H7 (cell line): ENCODE data around the gene KMT2E. TPM values are rescaled to one million over a fixed set of nuclear protein-coding genes. Genes with fewer than 3 reads are reported as not detected.
"Not testable (repeated sequence)": the region's sequence is repeated elsewhere in the genome, so short reads cannot be mapped to it uniquely, and the experiment has no call there.

ENCODE experiments used
- DNase-seq: peaks from one replicate; pipeline ENCODE4 v3.0.0; 2012
- H3K27me3 ChIP-seq: 2 replicates; pipeline ENCODE4 v1.6.0; 2011; ENCODE audit warnings: mild to moderate bottlenecking, low read length; ENCODE audit not compliant: control insufficient read depth, insufficient read depth
- H3K36me3 ChIP-seq: replicated peaks from 2 replicates; pipeline ENCODE4 v1.5.1; 2011; ENCODE audit warnings: low read length; ENCODE audit not compliant: control insufficient read depth, insufficient read depth
- H3K4me3 ChIP-seq: 2 replicates; pipeline ENCODE4 v1.5.1; 2011; ENCODE audit warnings: low read depth, mild to moderate bottlenecking, control low read depth, low read length, moderate library complexity; ENCODE audit not compliant: insufficient read depth
- total RNA-seq: library from RNA; depleted of rRNA; stranded (reverse); fragments of >200 nt; shearing (Covaris generic); gene quantifications from 2 replicates; pipeline ENCODE4 v1.2.3, GENCODE V29; 2014

Gene KMT2E
- total RNA-seq, 1 experiment from 2014 or later: 19.7 TPM

DNA sequence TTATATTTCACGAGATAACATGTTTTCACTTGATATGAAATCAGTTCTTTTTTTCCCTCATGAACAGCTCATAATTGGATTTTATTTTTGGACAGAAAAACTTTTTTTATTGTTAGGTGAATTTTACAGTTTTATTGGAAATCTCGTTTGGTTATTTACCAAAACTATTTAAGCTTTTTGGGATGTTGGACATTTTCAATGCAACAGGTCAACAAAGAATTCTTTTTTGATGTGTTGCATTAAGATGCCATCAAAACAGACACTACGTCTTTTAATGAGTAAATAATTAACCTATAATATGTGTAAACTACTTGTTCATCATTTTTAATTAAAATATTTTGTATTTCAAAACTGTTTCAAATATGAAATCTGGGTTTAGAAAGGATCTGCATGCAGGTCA lies 5.3 kb downstream of the KMT2E start:
- Histone ChIP-seq H3K36me3 (no peaks in the 10 kb centered on the region), H3K4me3 (no peak overlapping the region)

GRCh38 chr7:105020926-105021325 lies 6.9 kb downstream of the KMT2E start:
- no peaks in the 10 kb centered on the region for H3K27me3 ChIP-seq
- no peak overlapping the region for H3K4me3 ChIP-seq
- no peak for DNase-seq

More for the DNA sequence above, 5.3 kb downstream of the KMT2E start:
- DNase-seq: no peak
- no peaks in the 10 kb centered on the region for H3K27me3 ChIP-seq

GRCh38 chr7:105021352-105021751 lies 7.3 kb downstream of the KMT2E start:
- no peak for DNase-seq

More at GRCh38 chr7:105020926-105021325, 6.9 kb downstream of the KMT2E start:
- H3K36me3 ChIP-seq: no peaks in the 10 kb centered on the region

DNA sequence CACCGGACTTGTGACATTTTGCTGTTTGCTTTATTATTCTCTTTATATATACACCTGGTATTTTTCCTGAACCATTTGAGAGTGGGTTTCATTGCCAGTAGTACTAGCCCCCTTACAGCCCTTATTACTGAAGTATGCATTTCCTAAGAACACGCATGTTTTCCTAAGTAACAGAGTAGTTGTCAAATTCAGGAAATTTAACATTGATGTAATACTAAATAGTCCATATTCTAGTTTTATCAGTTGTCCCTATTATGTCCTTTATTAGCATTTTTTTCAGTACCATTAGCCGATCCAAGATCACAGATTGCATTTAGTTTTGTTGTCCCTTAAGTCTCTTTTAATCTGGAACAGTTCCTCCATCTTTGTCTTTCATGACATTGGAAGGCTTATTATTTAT lies 8.0 kb downstream of the KMT2E start:
- Histone ChIP-seq H3K4me3 (no peak overlapping the region), H3K36me3 (no peaks in the 10 kb centered on the region), H3K27me3 (no peaks in the 10 kb centered on the region)
- no peak for DNase-seq

More at GRCh38 chr7:105021352-105021751, 7.3 kb downstream of the KMT2E start:
- H3K4me3 ChIP-seq: no peak overlapping the region
- H3K36me3 ChIP-seq: no peaks in the 10 kb centered on the region
- H3K27me3 ChIP-seq: no peaks in the 10 kb centered on the region

- Histone ChIP-seq H3K36me3 (no peaks in the 10 kb centered on the region), H3K4me3 (no peak overlapping the region), H3K27me3 (no peaks in the 10 kb centered on the region)
- DNase-seq: no peak
Measured at GRCh38 chr7:105022458-105022857, 8.5 kb downstream of the KMT2E start.

DNA sequence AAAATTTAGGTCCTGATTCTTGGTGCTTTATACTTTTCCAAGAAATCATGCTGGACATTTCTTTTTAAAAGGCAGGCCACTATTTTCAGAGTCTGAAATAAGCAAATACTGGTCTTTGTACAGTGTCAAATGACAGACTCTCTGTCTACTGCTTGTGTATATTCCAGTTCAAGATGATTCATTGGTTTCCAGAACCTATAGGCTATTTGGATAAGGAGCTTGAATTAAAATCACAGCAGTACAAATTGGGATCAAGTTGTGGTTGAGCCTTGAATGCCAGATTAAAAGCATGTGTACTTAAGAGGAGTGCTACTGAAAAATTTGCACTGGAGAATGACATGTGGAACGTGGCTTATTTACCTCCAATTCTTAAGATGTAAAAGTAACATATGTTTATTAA lies 10.7 kb downstream of the KMT2E start:
- no peak for DNase-seq
- Histone ChIP-seq H3K27me3 (no peaks in the 10 kb centered on the region), H3K4me3 (no peak overlapping the region), H3K36me3 (no peaks in the 10 kb centered on the region)

GRCh38 chr7:105026750-105027149 lies 12.7 kb downstream of the KMT2E start:
- H3K36me3 ChIP-seq: no peaks in the 10 kb centered on the region
- no peak for DNase-seq
- H3K4me3 ChIP-seq: no peak overlapping the region
- no peaks in the 10 kb centered on the region for H3K27me3 ChIP-seq

GRCh38 chr7:105027176-105027853 lies 13.3 kb downstream of the KMT2E start:
- no peaks in the 10 kb centered on the region for H3K36me3 ChIP-seq
- H3K27me3 ChIP-seq: no peaks in the 10 kb centered on the region
- no peak for DNase-seq

GRCh38 chr7:105028004-105028403 lies 14.0 kb downstream of the KMT2E start:
- Histone ChIP-seq H3K36me3 (no peaks in the 10 kb centered on the region), H3K4me3 (no peak overlapping the region)
- no peak for DNase-seq

More at GRCh38 chr7:105027176-105027853, 13.3 kb downstream of the KMT2E start:
- H3K4me3 ChIP-seq: no peak overlapping the region

GRCh38 chr7:105028941-105029340 lies 14.9 kb downstream of the KMT2E start:
- not testable (repeated sequence) for H3K27me3 ChIP-seq, H3K4me3 ChIP-seq, DNase-seq, H3K36me3 ChIP-seq

More at GRCh38 chr7:105028004-105028403, 14.0 kb downstream of the KMT2E start:
- H3K27me3 ChIP-seq: no peaks in the 10 kb centered on the region

DNA sequence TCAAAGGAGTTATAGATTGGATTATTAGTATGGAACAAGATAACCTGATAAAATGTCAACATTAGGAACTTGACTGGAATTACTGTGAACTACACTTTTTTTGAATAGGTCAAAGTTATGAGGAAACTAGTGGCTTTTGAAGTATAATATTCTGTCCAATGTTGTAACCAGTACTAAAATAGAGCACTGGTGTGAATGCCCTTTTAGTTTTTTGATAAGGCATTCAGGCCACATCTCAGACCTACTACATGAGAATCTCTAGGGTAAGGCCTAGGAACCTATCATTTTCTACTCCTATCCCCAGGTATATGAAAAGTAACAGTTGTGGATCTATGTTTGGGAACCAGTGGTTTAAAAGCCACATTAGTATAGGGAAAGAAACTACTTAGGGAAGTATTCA lies 16.4 kb downstream of the KMT2E start:
- Histone ChIP-seq H3K27me3 (no peaks in the 10 kb centered on the region), H3K4me3 (no peak overlapping the region), H3K36me3 (no peaks in the 10 kb centered on the region)
- no peak for DNase-seq

GRCh38 chr7:105032553-105033214 lies 18.7 kb downstream of the KMT2E start:
- Histone ChIP-seq H3K36me3 (no peaks in the 10 kb centered on the region), H3K4me3 (no peak overlapping the region), H3K27me3 (no peaks in the 10 kb centered on the region)
- DNase-seq: no peak

DNA sequence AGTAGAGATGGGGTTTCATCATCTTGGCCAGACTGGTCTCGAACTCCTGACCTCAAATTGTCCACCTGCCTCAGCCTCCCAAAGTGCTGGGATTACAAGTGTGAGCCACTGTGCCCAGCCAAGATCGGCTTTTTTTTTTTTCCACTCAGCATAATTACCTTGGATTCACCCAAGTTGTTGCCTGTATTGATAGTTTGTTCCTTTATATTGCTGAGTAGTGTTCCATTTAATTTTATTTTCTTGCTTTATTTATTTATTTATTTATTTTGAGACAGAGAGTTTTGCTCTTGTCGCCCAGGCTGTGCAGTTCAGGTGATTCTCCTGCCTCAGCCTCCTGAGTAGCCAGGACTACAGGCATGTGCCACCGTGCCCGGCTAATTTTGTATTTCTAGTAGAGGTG lies 21.3 kb downstream of the KMT2E start:
- no peaks in the 10 kb centered on the region; the same call in 1 of the 2 replicates for H3K36me3 ChIP-seq

DNA sequence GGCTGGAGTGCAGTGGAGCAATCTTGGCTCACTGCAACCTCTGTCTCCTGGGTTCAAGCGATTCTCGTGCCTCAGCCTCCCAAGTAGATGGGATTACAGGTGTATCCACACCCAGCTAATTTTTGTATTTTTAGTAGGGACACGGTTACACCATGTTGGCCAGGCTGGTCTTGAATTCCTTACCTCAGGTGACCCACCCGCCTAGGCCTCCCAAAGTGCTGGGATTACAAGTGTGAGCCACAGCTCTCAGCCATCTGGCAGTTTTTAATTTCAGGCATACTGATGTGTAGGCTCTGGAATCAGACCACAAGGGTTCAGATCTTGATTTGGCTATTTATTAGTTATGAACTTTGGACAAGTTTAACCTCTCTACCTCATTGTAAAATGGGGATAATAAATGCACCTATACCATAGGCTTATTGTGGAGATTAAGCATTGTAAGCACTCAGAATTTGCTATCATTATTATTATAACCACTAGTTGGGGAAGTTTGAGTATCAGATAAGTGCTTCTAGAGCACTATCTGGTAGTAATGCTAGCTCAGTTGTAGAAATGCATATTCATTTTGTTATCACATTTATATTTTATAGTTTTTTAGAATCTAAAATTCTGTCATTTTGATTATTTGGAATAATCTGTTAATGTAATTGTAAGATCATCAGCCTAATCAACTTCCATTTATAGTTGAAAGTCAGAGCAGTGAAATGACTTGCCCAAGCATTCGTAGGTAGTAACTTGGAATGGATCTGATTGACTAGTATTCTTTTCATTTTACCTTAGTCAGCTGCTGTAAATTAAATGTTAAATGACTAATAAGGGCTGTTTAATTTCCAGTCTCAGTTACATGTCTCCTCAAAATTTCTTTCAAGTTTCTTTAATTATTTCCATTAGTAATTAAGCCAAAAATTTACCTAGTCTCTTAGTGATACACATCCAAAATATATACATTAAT lies 22.5 kb downstream of the KMT2E start:
- Histone ChIP-seq H3K4me3 (no peak overlapping the region), H3K36me3 (peaks cover 2% of the 10 kb centered on the region; the same call in 1 of the 2 replicates), H3K27me3 (no peaks in the 10 kb centered on the region)
- no peak for DNase-seq

More for the DNA sequence above, 21.3 kb downstream of the KMT2E start:
- Histone ChIP-seq H3K4me3 (no peak overlapping the region), H3K27me3 (no peaks in the 10 kb centered on the region)
- DNase-seq: no peak
